ENCODE measurements around the gene SCOC. TPM values are rescaled to one million over a fixed set of nuclear protein-coding genes. Genes with fewer than 3 reads are reported as not detected.

Gene SCOC
- total RNA-seq, 1 donor from 2014 or later, result 170 TPM

GRCh38 chr4:140344621-140345020 is 28.8 kb upstream of the SCOC start:
- no peak for TF ChIP-seq CTCF (IDR thresholded peaks at IDR 0.05)
- H3K36me3 ChIP-seq, result no peaks in the 10 kb centered on the region
- Mint-ChIP-seq H3K4me3 (no peak overlapping the region), H3K4me1 (peaks cover 23% of the 10 kb centered on the region), H3K27me3 (ENCODE audit: insufficient read depth, low read depth) (peaks cover 8% of the 10 kb centered on the region), H3K27ac (peak overlapping the region; percentile 9), H3K36me3 (no peaks in the 10 kb centered on the region), H3K9me3 (peaks cover 5% of the 10 kb centered on the region)
- DNase-seq (ENCODE audit: low spot score), result peak; percentile 32
- H4K20me1 ChIP-seq (ENCODE audit: low read depth), result no peaks in the 10 kb centered on the region
- no peaks in the 10 kb centered on the region for H3K79me2 ChIP-seq (ENCODE audit: low read depth)
- H2AFZ ChIP-seq (replicated peaks), result peak overlapping the region; percentile 94
- no peak overlapping the region for H3K27ac ChIP-seq
- H3K9me3 ChIP-seq (ENCODE audit: low read depth), result no peaks in the 10 kb centered on the region
- H3K4me3 ChIP-seq, result no peak overlapping the region
- H3K4me1 ChIP-seq, result peaks cover 19% of the 10 kb centered on the region
- H3K9ac ChIP-seq, result no peak overlapping the region
- H3K27me3 ChIP-seq, result peaks cover 7% of the 10 kb centered on the region
- peaks cover 3% of the 10 kb centered on the region for H3F3A ChIP-seq (ENCODE audit: low read depth)
- peak overlapping the region; percentile 18 for H3K4me2 ChIP-seq

- H3K4me1 Mint-ChIP-seq, result peaks cover 35% of the 10 kb centered on the region
- H3K9me3 Mint-ChIP-seq, result peaks cover 5% of the 10 kb centered on the region
- peaks cover 10% of the 10 kb centered on the region for H3K27me3 Mint-ChIP-seq (ENCODE audit: insufficient read depth, low read depth)
- Histone ChIP-seq H4K20me1 (ENCODE audit: low read depth) (no peaks in the 10 kb centered on the region), H3K36me3 (no peaks in the 10 kb centered on the region), H3K27me3 (peaks cover 11% of the 10 kb centered on the region), H3K79me2 (ENCODE audit: low read depth) (no peaks in the 10 kb centered on the region), H3K4me1 (peaks cover 32% of the 10 kb centered on the region), H3K9ac (no peak overlapping the region), H3K4me3 (no peak overlapping the region), H3F3A (ENCODE audit: low read depth) (peaks cover 11% of the 10 kb centered on the region), H2AFZ (replicated peaks) (no peak overlapping the region), H3K9me3 (ENCODE audit: low read depth) (no peaks in the 10 kb centered on the region), H3K4me2 (no peak overlapping the region), H3K27ac (no peak overlapping the region)
- no peak overlapping the region for H3K4me3 Mint-ChIP-seq
- no peak for TF ChIP-seq CTCF (IDR thresholded peaks at IDR 0.05)
- TF ChIP-seq EZH2phosphoT487 (IDR thresholded peaks at IDR 0.05), result no peak
- TF ChIP-seq EZH2 (IDR thresholded peaks at IDR 0.05), result no peak
- no peaks in the 10 kb centered on the region for H3K36me3 Mint-ChIP-seq
- DNase-seq (ENCODE audit: low spot score), result no peak
- no peak overlapping the region for H3K27ac Mint-ChIP-seq
Measured at GRCh38 chr4:140346136-140346535, 27.3 kb upstream of the SCOC start.

GRCh38 chr4:140349816-140350215 is 23.6 kb upstream of the SCOC start:
- no peaks in the 10 kb centered on the region for H4K20me1 ChIP-seq (ENCODE audit: low read depth)
- TF ChIP-seq CTCF (IDR thresholded peaks at IDR 0.05), result no peak
- no peak for TF ChIP-seq EZH2 (IDR thresholded peaks at IDR 0.05)
- TF ChIP-seq EZH2phosphoT487 (IDR thresholded peaks at IDR 0.05), result no peak
- no peaks in the 10 kb centered on the region for H3K9me3 ChIP-seq (ENCODE audit: low read depth)
- H3K79me2 ChIP-seq (ENCODE audit: low read depth), result no peaks in the 10 kb centered on the region
- no peak overlapping the region for H3K4me3 Mint-ChIP-seq
- H3K4me2 ChIP-seq, result no peak overlapping the region
- peaks cover 44% of the 10 kb centered on the region for H3F3A ChIP-seq (ENCODE audit: low read depth)
- no peaks in the 10 kb centered on the region for H3K36me3 Mint-ChIP-seq
- no peaks in the 10 kb centered on the region for H3K9me3 Mint-ChIP-seq
- no peak for DNase-seq (ENCODE audit: low spot score)
- H3K4me1 Mint-ChIP-seq, result peaks cover 50% of the 10 kb centered on the region
- no peak overlapping the region for H3K9ac ChIP-seq
- H3K36me3 ChIP-seq, result no peaks in the 10 kb centered on the region
- H3K27me3 ChIP-seq, result peaks cover 4% of the 10 kb centered on the region
- H3K27ac Mint-ChIP-seq, result no peak overlapping the region
- H3K4me1 ChIP-seq, result peaks cover 55% of the 10 kb centered on the region
- no peak overlapping the region for H3K27ac ChIP-seq
- peaks cover 10% of the 10 kb centered on the region for H3K27me3 Mint-ChIP-seq (ENCODE audit: insufficient read depth, low read depth)
- no peak overlapping the region for H3K4me3 ChIP-seq
- H2AFZ ChIP-seq (replicated peaks), result no peak overlapping the region

Data from neural progenitor cell (in vitro differentiated cells).